Breast epithelium (tissue), 4 donors: ENCODE results near the gene BPGM. TPM values are rescaled to one million over a fixed set of nuclear protein-coding genes. Genes with fewer than 3 reads are reported as not detected.

Experiments
- DNase-seq, 2 donors: peaks; one replicate each; pipeline ENCODE4 v3.0.0-alpha.2; 2019; ENCODE audit warnings: low spot score in 2 of 2
- H3K27ac ChIP-seq, 2 donors: fragments of 200-600 bp; sonication (generic) in 1 of 2; one replicate each; pipeline ENCODE4 v1.5.1; 2016 to 2019; ENCODE audit warnings: mild to moderate bottlenecking in 1 of 2
- H3K27me3 ChIP-seq, 2 donors: fragments of 200-600 bp; sonication (generic) in 1 of 2; one replicate each; pipeline versions ENCODE4 v1.5.1 to v1.6.0; 2017 to 2019; ENCODE audit warnings: control low read depth in 1 of 2, mild to moderate bottlenecking in 1 of 2
- H3K36me3 ChIP-seq: fragments of 200-600 bp; one replicate; pipeline ENCODE4 v1.5.1; 2019
- H3K4me1 ChIP-seq, 2 donors: fragments of 200-600 bp; sonication (generic); one replicate each; pipeline ENCODE4 v1.5.1; 2016 to 2019; ENCODE audit warnings: control low read depth in 1 of 2
- H3K4me3 ChIP-seq, 3 donors: fragments of 200-600 bp; sonication (generic); 1 replicate in 2 of 3; 2 replicates in 1 of 3; pipeline ENCODE4 v1.5.1; 2016 to 2019; ENCODE audit warnings: mild to moderate bottlenecking in 3 of 3, moderate library complexity in 2 of 3
- H3K9me3 ChIP-seq, 2 donors: fragments of 200-600 bp; sonication (generic) in 1 of 2; one replicate each; pipeline ENCODE4 v1.5.1; 2016 to 2019; ENCODE audit warnings: control low read depth in 1 of 2
- POLR2A ChIP-seq: fragments of 450-650 bp; IDR thresholded peaks from one replicate; pipeline ENCODE4 v1.6.1; 2016; ENCODE audit warnings: antibody characterized with exemption, mild to moderate bottlenecking, moderate library complexity
- POLR2AphosphoS5 ChIP-seq, 3 donors: sonication (generic); formaldehyde crosslinking; IDR thresholded peaks; one replicate each; pipeline ENCODE4 v1.6.1; 2017; ENCODE audit warnings: antibody characterized with exemption in 3 of 3
- intact Hi-C: fragments of 100-400 bp; cut with DNase I; formaldehyde crosslinking; loops from one replicate; pipeline ENCODE4 v1.15.1; 2023; ENCODE audit warnings: low total_unique reads
- total RNA-seq, 3 donors: library from RNA; depleted of rRNA; stranded (reverse); fragments of >200 nt; gene quantifications; one replicate each; pipeline ENCODE4 v1.1.0, GENCODE V29; 2016
- TF ChIP-seq, protein P1 (sequence below), 3 donors: fragments of 450-650 bp; IDR thresholded peaks; one replicate each; pipeline ENCODE4 v1.5.1; 2016 to 2017; ENCODE audit warnings: antibody characterized with exemption in 3 of 3, mild to moderate bottlenecking in 3 of 3, moderate library complexity in 3 of 3

Gene BPGM
- total RNA-seq, 3 donors from 2014 or later = 12.3 to 18.7 (median 16.4) TPM

DNA sequence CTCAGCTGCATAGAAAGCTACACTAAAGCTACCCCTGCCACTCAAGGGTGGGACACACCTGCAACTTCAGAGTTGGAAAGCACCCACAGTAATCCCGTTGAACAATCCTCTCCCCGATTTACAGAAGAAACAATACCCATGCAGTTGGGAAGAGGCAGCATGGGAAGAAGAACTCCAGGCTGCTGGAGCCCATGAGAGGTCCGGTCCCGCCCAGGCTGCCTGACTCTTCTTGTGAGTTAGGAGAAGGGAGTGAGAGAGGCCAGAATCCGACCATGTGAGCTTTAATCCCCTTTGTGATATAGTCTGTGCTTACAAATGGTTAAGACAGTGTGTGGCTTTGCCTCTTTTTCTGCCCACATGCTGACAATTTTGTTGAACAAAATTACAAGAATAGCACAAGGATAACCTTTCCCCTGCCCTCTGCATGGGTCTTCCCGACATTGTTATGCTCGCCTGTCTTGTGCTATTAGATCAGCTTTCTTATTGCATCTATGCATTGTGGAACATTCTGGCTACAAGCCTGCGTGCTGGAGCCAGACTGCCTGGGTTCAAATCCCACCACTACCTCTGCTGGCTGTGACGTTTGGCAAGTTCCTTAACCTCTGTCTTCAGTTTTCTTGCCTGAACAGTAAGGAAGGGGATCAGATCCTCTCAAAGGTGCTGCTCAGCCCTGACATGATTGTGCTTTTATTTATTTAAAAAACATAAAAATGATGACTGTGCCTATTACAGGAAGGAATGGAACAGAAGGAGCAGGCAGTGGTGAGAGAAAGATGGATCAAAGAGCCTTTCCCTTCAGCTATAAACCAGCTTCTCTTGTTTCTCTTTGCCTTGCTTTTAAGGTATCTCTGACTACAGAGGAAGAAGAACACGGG lies 56.0 kb downstream of the BPGM start:
- no peak for TF ChIP-seq POLR2AphosphoS5 (IDR thresholded peaks at IDR 0.05)
- TF ChIP-seq, protein P1, sequence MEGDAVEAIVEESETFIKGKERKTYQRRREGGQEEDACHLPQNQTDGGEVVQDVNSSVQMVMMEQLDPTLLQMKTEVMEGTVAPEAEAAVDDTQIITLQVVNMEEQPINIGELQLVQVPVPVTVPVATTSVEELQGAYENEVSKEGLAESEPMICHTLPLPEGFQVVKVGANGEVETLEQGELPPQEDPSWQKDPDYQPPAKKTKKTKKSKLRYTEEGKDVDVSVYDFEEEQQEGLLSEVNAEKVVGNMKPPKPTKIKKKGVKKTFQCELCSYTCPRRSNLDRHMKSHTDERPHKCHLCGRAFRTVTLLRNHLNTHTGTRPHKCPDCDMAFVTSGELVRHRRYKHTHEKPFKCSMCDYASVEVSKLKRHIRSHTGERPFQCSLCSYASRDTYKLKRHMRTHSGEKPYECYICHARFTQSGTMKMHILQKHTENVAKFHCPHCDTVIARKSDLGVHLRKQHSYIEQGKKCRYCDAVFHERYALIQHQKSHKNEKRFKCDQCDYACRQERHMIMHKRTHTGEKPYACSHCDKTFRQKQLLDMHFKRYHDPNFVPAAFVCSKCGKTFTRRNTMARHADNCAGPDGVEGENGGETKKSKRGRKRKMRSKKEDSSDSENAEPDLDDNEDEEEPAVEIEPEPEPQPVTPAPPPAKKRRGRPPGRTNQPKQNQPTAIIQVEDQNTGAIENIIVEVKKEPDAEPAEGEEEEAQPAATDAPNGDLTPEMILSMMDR (IDR thresholded peaks at IDR 0.05) = no peak
- intact Hi-C loops = no loop called here
- H3K27ac ChIP-seq = peak overlapping the region; percentile 30 to 70

GRCh38 chr7:134703241-134703594 lies 56.6 kb downstream of the BPGM start:
- H3K4me3 ChIP-seq = no peak overlapping the region
- H3K4me1 ChIP-seq = no peaks in the 10 kb centered on the region
- DNase-seq = no peak
- peak overlapping the region; percentile 30 to 70 for H3K27ac ChIP-seq
- intact Hi-C loops = no loop called here
- H3K27me3 ChIP-seq = no peaks in the 10 kb centered on the region
- no peak for TF ChIP-seq POLR2A
- no peak for TF ChIP-seq POLR2AphosphoS5 (IDR thresholded peaks at IDR 0.05)
- TF ChIP-seq, protein P1 (IDR thresholded peaks at IDR 0.05) = no peak
- no peaks in the 10 kb centered on the region for H3K9me3 ChIP-seq
- no peaks in the 10 kb centered on the region for H3K36me3 ChIP-seq

More for the DNA sequence above, 56.0 kb downstream of the BPGM start:
- no peaks in the 10 kb centered on the region for H3K27me3 ChIP-seq
- no peak overlapping the region for H3K4me3 ChIP-seq
- H3K4me1 ChIP-seq = no peaks in the 10 kb centered on the region
- no peaks in the 10 kb centered on the region for H3K9me3 ChIP-seq
- no peak for DNase-seq
- H3K36me3 ChIP-seq = no peaks in the 10 kb centered on the region

- Histone ChIP-seq H3K9me3 (no peaks in the 10 kb centered on the region), H3K27me3 (no peaks in the 10 kb centered on the region), H3K36me3 (no peaks in the 10 kb centered on the region), H3K4me1 (no peaks in the 10 kb centered on the region), H3K27ac (peak overlapping the region; percentile 30 to 70), H3K4me3 (no peak overlapping the region)
- peak in 2 of 3 donors; percentile 12 to 42 for TF ChIP-seq POLR2AphosphoS5 (IDR thresholded peaks at IDR 0.05)
- no peak for TF ChIP-seq POLR2A
- TF ChIP-seq, protein P1 (IDR thresholded peaks at IDR 0.05) = no peak
- intact Hi-C loops = no loop called here
- no peak for DNase-seq
Measured at GRCh38 chr7:134703782-134704181, 57.1 kb downstream of the BPGM start.

DNA sequence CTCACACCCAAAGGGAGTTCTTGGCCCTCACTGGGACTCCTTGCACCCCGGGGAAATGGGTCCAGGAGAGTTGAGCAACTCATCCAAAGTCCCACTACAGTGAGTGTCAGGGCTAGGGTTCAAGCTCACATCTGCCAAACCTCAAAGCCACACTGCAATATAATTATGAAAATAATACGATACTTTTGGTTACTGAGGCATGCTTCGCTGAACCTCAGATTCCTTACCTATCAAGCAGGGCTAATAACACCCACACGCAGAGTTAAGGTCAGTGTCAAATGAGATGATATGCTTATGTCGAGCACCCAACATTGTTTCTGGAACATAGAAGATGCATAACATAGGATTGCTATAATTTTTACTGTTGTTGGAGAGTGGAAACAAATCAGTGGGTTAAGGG lies 58.2 kb downstream of the BPGM start:
- intact Hi-C loops = no loop called here

GRCh38 chr7:134705716-134706115 lies 59.1 kb downstream of the BPGM start:
- no peak for DNase-seq
- Histone ChIP-seq H3K9me3 (no peaks in the 10 kb centered on the region), H3K4me1 (no peaks in the 10 kb centered on the region), H3K4me3 (no peak overlapping the region), H3K27me3 (no peaks in the 10 kb centered on the region), H3K27ac (peak overlapping the region; percentile 30 to 64), H3K36me3 (no peaks in the 10 kb centered on the region)
- TF ChIP-seq, protein P1 (IDR thresholded peaks at IDR 0.05) = no peak
- TF ChIP-seq POLR2AphosphoS5 (IDR thresholded peaks at IDR 0.05) (no peak), POLR2A (no peak)
- intact Hi-C loops = no loop called here

More for the DNA sequence above, 58.2 kb downstream of the BPGM start:
- peak overlapping the region in 1 of 2 donors; percentile 64 for H3K27ac ChIP-seq
- DNase-seq = no peak
- H3K4me1 ChIP-seq = no peaks in the 10 kb centered on the region
- TF ChIP-seq POLR2A = no peak
- TF ChIP-seq, protein P1 (IDR thresholded peaks at IDR 0.05) = no peak
- no peak for TF ChIP-seq POLR2AphosphoS5 (IDR thresholded peaks at IDR 0.05)
- no peaks in the 10 kb centered on the region for H3K9me3 ChIP-seq
- no peak overlapping the region for H3K4me3 ChIP-seq
- no peaks in the 10 kb centered on the region for H3K27me3 ChIP-seq
- H3K36me3 ChIP-seq = no peaks in the 10 kb centered on the region
